Mucosa of stomach (tissue), 1 donor: ENCODE data around the gene C6orf163.
A peak's percentile ranks its signal among the peaks of the same experiment; 100 is the strongest.

Source experiments
- H3K27me3 ChIP-seq: one replicate; pipeline ENCODE4 v1.7.0; 2013; ENCODE audit warnings: mild to moderate bottlenecking, low read length; ENCODE audit not compliant: control insufficient read depth, insufficient read depth
- H3K36me3 ChIP-seq: one replicate; pipeline ENCODE4 v1.7.0; 2013; ENCODE audit warnings: low read length; ENCODE audit not compliant: control insufficient read depth, insufficient read depth
- H3K4me1 ChIP-seq: one replicate; pipeline ENCODE4 v1.7.0; 2013; ENCODE audit warnings: mild to moderate bottlenecking, low read length; ENCODE audit not compliant: control insufficient read depth, insufficient read depth
- H3K4me3 ChIP-seq: one replicate; pipeline ENCODE4 v1.7.0; 2013; ENCODE audit warnings: low read length
- H3K9ac ChIP-seq: one replicate; pipeline ENCODE4 v1.7.0; 2013; ENCODE audit warnings: mild to moderate bottlenecking, low read length, moderate library complexity
- H3K9me3 ChIP-seq: one replicate; pipeline ENCODE4 v1.7.0; 2013; ENCODE audit warnings: mild to moderate bottlenecking, low read length, moderate library complexity; ENCODE audit not compliant: control insufficient read depth
- donor health status: Pancreatic carcinoma.

Gene C6orf163

DNA sequence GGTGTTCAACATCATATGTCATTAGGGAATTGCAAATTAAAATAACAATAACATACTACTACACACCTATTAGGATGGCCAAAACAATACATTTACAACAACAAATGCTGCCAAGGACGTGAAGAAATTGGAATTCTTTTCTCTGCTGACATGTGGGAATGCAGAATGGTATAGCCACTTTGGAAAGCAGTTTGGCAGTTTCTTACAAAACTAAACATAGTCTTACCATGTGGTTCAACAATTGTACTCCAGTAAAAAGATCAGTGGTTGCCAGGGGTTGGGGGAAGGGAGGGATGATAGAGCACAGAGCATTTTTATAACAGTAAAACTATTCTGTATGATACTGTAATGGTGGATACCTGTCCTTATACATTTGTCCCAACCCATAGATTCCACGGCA is 50.8 kb downstream of the C6orf163 start:
- no peaks in the 10 kb centered on the region for H3K27me3 ChIP-seq
- H3K4me1 ChIP-seq = no peaks in the 10 kb centered on the region
- H3K9me3 ChIP-seq = no peaks in the 10 kb centered on the region
- H3K36me3 ChIP-seq = no peaks in the 10 kb centered on the region
- H3K9ac ChIP-seq = no peak overlapping the region
- no peak overlapping the region for H3K4me3 ChIP-seq

- H3K27me3 ChIP-seq = no peaks in the 10 kb centered on the region
- no peak overlapping the region for H3K4me3 ChIP-seq
- no peaks in the 10 kb centered on the region for H3K36me3 ChIP-seq
- H3K4me1 ChIP-seq = no peaks in the 10 kb centered on the region
- no peaks in the 10 kb centered on the region for H3K9me3 ChIP-seq
- H3K9ac ChIP-seq = no peak overlapping the region
Measured at GRCh38 chr6:87396595-87397392, 52.2 kb downstream of the C6orf163 start.

DNA sequence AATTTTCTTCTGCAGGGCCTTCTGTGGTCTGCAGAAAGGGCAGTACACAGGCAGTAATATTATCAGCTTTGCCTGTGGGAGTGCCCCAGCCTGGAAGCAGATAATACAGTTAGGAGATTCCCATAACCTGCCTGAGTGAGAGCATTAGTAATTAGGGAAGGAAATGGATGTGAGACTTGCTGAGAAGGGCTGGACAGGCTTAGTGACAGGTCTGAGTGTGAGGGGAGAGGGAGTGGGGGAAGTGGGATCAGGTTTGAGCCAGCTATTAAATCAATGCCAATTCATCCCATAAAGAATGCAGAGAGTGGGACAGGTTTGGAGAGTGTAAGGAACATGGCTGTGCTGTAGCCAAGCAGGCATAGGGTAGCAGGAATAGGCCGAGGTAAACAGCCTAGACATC is 53.0 kb downstream of the C6orf163 start:
- no peak overlapping the region for H3K4me3 ChIP-seq
- no peaks in the 10 kb centered on the region for H3K27me3 ChIP-seq
- no peaks in the 10 kb centered on the region for H3K9me3 ChIP-seq
- no peak overlapping the region for H3K9ac ChIP-seq
- H3K36me3 ChIP-seq = no peaks in the 10 kb centered on the region
- no peaks in the 10 kb centered on the region for H3K4me1 ChIP-seq

- Histone ChIP-seq H3K4me1 (no peaks in the 10 kb centered on the region), H3K9me3 (no peaks in the 10 kb centered on the region), H3K4me3 (no peak overlapping the region), H3K27me3 (no peaks in the 10 kb centered on the region), H3K36me3 (no peaks in the 10 kb centered on the region), H3K9ac (no peak overlapping the region)
Measured at GRCh38 chr6:87401832-87402231, 57.2 kb downstream of the C6orf163 start.

- Histone ChIP-seq H3K9ac (peak overlapping the region; percentile 5), H3K9me3 (no peaks in the 10 kb centered on the region)
Measured at GRCh38 chr6:87407561-87407900, 62.9 kb downstream of the C6orf163 start.

GRCh38 chr6:87407901-87408720 is 63.5 kb downstream of the C6orf163 start, which contains the start of gene CFAP206:
TSS of gene CFAP206 (plus strand) at chr6:87407972. CDS start at chr6:87409840, 1,868 bp downstream.
- no peaks in the 10 kb centered on the region for H3K4me1 ChIP-seq
- H3K4me3 ChIP-seq = peak within 1 kb of the TSS; percentile 75
- H3K36me3 ChIP-seq = no peaks in the 10 kb centered on the region
- H3K9me3 ChIP-seq = no peaks in the 10 kb centered on the region
- no peaks in the 10 kb centered on the region for H3K27me3 ChIP-seq
- peak within 1 kb of the TSS; percentile 59 for H3K9ac ChIP-seq

More at GRCh38 chr6:87407561-87407900, 62.9 kb downstream of the C6orf163 start:
- Histone ChIP-seq H3K4me1 (no peaks in the 10 kb centered on the region), H3K4me3 (peak overlapping the region; percentile 75), H3K36me3 (no peaks in the 10 kb centered on the region), H3K27me3 (no peaks in the 10 kb centered on the region)

GRCh38 chr6:87408721-87409155 is 64.1 kb downstream of the C6orf163 start:
- Histone ChIP-seq H3K4me3 (no peak overlapping the region), H3K36me3 (no peaks in the 10 kb centered on the region), H3K27me3 (no peaks in the 10 kb centered on the region), H3K4me1 (no peaks in the 10 kb centered on the region), H3K9me3 (no peaks in the 10 kb centered on the region), H3K9ac (peak overlapping the region; percentile 45)
